GM18520 (cell line): ENCODE data around the gene RUFY2.
"Not testable (repeated sequence)": the region's sequence is repeated elsewhere in the genome, so short reads cannot be mapped to it uniquely, and the experiment has no call there.

Experiments used
- ATAC-seq: cut with Tn5 transposase; IDR thresholded peaks from one replicate; pipeline ENCODE4 v1.9.1; 2021; ENCODE audit not compliant: unreplicated experiment

RUFY2 gene

DNA sequence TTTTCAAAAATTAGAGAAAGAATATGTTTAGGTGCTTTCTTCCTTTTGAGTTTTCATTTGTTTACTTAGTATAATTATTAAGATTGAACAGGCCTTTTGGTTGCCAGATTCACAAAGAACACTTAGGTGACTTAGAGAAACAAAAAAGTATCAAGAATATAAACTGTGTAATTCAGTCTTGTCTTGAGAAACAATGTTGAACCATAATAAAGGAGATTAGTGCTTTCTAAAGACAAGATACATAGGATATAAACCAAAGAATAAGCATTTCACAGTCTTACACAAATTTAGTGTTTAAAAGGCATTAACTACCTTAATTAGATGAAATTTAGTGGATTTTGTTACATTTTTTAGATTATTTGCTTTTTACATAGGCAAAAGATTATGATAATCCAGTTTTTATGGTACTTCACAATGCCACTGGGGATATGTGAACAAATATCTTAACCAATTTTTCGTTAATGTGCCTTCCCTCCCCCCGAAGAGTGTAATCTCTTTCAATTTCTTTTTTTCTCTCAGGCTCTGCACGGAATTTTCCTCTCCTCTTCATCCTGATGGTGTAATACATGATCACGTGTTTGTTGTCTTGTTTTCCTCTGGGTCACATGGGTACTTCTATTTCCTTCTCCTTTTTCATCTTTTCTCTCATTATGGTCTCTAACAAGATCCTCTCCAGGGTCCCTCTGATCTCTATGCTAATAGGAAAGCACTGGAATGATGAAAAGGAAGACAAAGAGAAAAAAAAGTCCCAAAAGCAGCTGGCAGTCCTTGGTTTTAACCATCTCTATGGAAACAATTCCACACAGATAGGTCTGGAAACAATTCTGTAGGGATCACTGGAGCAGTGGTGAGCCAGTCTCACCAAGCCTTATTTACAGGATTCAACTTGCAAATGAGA is 78.9 kb downstream of the RUFY2 start:
- ATAC-seq = no peak

GRCh38 chr10:68324396-68324795 is 82.7 kb downstream of the RUFY2 start:
- not testable (repeated sequence) for ATAC-seq

DNA sequence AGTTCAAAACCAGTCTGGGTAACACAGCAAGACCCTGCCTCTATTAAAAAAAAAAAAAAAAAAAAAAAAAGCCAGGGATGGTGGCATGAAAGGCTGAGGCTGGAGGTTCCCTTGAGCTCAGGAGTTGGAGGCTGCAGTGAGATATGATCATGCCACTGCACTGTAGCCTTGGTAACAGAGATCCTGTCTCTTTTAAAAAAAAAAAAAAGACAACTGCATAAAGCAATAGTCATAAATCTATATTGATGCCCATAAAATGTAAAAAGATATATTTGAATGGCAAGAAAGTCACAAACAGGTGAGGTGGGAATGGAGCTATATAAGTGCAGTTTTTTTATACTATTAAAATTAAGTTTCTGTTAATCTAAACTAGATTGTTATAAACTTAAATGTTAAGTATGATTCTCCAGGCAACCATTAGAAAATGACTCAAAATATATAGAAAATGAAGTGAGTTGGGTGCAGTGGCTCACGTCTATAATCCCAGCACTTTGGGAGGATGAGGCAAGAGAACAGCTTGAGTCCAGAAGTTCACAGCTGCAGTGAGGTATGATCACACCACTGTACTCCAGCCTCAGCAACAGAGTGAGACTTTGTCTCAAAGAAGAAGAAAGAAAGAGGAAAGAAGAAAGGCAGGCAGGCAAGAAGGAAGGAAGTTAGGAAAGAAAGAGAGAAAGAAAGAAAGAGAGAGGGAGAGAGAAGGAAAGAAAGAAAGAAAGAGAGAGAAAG is 88.6 kb downstream of the RUFY2 start:
- no peak for ATAC-seq

GRCh38 chr10:68315582-68315981 is 91.5 kb downstream of the RUFY2 start:
- no peak for ATAC-seq

DNA sequence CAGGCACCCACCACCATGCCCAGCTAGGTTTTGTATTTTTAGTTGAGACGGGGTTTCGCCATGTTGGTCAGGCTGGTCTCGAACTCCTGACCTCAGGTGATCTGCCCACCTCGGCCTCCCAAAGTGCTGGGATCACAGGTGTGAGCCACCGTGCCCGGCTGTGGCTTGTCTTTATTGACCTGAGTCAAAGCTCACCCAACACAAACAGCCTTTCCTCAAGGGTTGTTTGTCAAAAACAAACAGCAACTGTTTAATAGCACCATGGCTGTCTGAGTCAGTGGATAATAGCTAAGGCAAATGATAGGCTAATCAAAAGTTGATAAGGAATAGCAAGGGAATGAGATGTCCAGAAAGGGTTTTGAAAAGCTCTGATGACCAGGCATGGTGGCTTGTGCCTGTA is 92.1 kb downstream of the RUFY2 start:
- ATAC-seq = not testable (repeated sequence)

- ATAC-seq = no peak
Observed at GRCh38 chr10:68310531-68310930, 96.5 kb downstream of the RUFY2 start.

DNA sequence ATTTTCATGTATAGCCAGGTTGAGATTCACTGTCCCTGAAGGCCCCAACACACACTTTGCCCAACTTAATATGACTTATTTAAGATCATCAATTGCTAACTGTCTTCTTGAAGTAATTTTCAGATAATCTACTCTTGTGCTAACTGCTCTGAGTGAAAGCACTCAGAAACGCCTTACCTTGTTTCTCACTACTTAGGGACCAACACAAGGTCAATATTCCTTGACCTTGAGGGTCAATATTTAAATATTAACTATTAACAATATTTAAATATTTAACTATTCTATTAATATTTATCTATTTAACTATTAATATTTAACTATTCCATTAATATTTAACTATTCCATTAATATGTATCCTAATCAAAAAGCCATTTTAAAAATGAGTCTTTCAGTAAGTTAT is 101.2 kb downstream of the RUFY2 start:
- no peak for ATAC-seq

DNA sequence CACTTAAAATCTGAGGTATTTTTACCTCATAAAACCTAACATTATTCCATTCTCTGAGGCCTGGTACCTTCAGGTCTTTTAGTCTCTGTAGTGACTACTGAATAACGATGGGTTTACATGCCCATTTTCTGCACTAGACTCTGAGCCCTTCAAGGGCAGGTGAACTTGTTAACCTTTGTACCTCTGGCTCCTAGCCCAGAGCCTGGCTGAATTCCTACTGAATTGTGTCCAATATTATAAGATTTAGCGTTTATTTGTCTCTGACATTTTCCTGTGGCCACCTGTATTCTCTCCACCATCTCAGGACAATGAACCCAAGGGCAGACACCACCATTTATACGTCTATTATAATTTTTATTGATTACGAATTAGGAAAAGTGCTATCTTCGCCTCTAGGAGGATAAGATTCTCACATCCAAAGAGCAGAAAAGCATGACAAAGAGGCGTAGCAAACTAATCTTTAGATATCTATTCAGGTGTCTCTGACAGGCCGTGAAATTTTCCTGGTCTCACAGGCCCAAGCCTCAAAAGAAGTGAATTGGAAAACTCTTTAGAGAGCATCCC is 103.1 kb downstream of the RUFY2 start:
- no peak for ATAC-seq

DNA sequence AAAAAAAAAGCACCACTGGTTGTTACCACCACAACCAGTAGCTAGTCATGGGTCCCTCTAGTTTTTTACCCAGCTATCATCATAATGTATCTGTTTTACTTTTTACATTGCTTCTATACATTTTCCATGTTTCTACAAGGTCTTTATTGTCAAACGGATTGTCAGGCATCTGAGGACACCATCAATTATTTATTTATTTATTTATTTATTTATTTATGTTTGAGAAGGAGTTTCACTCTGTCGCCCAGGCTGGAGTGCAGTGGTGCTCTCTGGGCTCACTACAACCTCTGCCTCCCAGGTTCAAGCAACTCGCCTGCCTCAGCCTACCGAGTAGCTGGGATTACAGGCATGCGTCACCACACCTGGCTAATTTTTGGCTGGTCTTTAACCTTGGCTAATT is 104.2 kb downstream of the RUFY2 start:
- ATAC-seq = no peak

DNA sequence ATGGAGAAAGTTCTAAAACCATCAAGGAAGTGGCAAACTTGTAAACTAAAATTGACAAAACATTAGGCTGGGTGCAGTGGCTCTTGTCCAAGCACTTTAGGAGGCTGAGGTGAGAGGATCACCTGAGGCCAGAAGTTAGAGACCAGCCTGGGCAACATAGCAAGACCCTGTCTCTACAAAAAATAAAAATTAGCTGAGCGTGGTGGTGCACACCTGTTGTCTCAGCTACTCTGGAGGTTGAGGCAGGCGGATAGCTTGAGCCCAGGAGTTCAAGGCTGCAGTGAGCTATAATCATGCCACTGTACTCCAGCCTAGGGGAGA is 104.6 kb downstream of the RUFY2 start:
- ATAC-seq = no peak

- ATAC-seq = no peak
Observed at GRCh38 chr10:68301790-68302502, 105.1 kb downstream of the RUFY2 start.

DNA sequence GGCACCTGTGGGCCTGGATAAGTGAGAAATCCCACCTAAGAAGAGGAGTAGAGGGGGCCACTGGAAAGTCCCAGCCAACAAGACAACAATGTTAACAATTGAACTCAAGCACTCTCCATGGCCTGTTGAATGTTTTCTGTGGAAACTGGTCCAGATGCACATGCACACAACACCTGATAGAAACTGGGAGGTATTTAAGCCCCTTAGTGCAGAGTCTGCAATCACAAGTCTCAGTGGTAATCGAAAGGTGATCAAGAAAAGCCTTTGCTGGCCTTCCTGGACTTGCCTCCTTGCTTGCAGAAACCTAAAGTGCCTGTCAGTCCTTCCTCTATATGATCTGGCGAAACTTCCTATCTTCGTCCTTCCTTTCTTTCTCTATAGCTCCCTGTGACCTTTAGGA is 105.8 kb downstream of the RUFY2 start:
- no peak for ATAC-seq

DNA sequence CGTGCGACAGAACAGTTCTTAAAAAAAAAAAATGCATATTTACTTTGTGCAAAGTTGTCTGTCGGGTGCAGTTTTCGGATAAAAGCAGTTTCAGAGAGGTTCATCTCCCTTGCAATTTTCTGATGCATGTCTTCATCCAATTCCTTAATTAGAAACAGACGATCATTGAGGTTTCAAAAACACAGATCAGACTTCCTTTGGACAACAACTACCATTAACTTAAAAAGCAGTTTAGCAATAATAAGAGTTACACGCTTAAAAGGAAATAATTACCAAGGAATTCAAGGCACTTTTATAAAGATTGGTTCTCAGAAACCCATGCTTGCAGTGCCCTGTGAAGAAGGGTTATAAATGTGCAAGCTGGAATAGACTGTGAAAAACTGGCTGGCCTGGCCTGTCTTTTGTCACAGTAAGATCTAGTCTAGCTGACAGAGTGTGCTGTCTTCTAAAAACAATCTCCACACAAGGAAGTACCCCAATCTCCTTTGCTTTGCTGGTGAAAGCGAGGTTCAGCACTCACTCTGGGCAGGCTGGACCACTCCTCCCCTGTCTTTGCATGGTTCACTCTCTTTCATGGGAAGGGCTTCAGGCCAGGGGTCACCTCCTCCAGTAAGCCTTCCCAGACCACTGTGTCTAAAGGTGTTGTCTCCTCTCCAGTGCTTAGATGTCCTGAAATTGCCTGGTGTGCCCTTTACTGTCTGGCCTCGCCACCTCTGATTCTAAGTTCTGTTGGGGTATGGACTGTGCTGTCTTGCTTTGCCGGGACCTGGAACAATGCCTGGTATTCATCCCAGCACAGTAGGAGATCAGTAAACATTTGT is 110.0 kb downstream of the RUFY2 start:
- no peak for ATAC-seq
